Stomach (tissue), 9 donors: ENCODE data around the gene SLBP. TPM values are rescaled to one million over a fixed set of nuclear protein-coding genes. Genes with fewer than 3 reads are reported as not detected.

Experiments
- DNase-seq, 2 donors: peaks; one replicate each; pipeline versions ENCODE4 v3.0.0 to v3.0.0-alpha.2; 2013 to 2019
- H3K27ac ChIP-seq, 5 donors: fragments of 200-600 bp in 4 of 5; sonication (generic) in 4 of 5; one replicate each; pipeline ENCODE4 v1.5.1; 2013 to 2019; ENCODE audit warnings: mild to moderate bottlenecking in 1 of 5, moderate library complexity in 1 of 5
- H3K27me3 ChIP-seq, 3 donors: fragments of 200-600 bp; sonication (generic); one replicate each; pipeline ENCODE4 v1.5.1; 2017 to 2019; ENCODE audit warnings: mixed run types in 1 of 3
- H3K36me3 ChIP-seq, 4 donors: fragments of 200-600 bp; sonication (generic); 1 replicate in 3 of 4; 2 replicates in 1 of 4; pipeline ENCODE4 v1.5.1; 2016 to 2019
- H3K4me1 ChIP-seq, 4 donors: fragments of 200-600 bp; sonication (generic); one replicate each; pipeline ENCODE4 v1.5.1; 2016 to 2019
- H3K4me3 ChIP-seq, 4 donors: fragments of 200-600 bp; sonication (generic) in 3 of 4; one replicate each; pipeline ENCODE4 v1.5.1; 2016 to 2019; ENCODE audit warnings: mild to moderate bottlenecking in 1 of 4
- H3K9me3 ChIP-seq, 4 donors: fragments of 200-600 bp; sonication (generic); one replicate each; pipeline ENCODE4 v1.5.1; 2016 to 2019
- EP300 ChIP-seq: sonication (generic); formaldehyde crosslinking; IDR thresholded peaks from one replicate; pipeline ENCODE4 v1.6.1; 2017; ENCODE audit warnings: antibody characterized with exemption
- POLR2A ChIP-seq, 4 donors: fragments of 450-650 bp; IDR thresholded peaks; one replicate each; pipeline ENCODE4 v1.6.1; 2016; ENCODE audit warnings: antibody characterized with exemption in 4 of 4, control low read depth in 2 of 4, mild to moderate bottlenecking in 1 of 4, moderate library complexity in 1 of 4
- POLR2AphosphoS5 ChIP-seq, 3 donors: sonication (generic); formaldehyde crosslinking; IDR thresholded peaks; one replicate each; pipeline ENCODE4 v1.6.1; 2016; ENCODE audit warnings: antibody characterized with exemption in 3 of 3
- WGBS, 5 donors: extraction: QIAGEN DNeasy Blood & Tissue Kit in 3 of 5; methylation state at CpG; one replicate each; pipeline versions ENCODE4 v1.1.5 to v1.1.7; 2013 to 2018; 5-methylcytosine and 5-hydroxymethylcytosine counted together
- intact Hi-C: fragments of 100-400 bp; cut with DNase I; formaldehyde crosslinking; loops from one replicate; pipeline ENCODE4 v1.15.1; 2023; ENCODE audit warnings: low total_unique reads
- polyA plus RNA-seq, 3 donors: library from polyadenylated mRNA; stranded (reverse); fragments of 200-250 nt; gene quantifications; one replicate each; pipeline ENCODE4 v1.2.3, GENCODE V29; 2013
- total RNA-seq, 5 donors: library from RNA; depleted of rRNA; stranded (reverse); fragments of >200 nt; gene quantifications; one replicate each; pipeline versions ENCODE4 v1.1.0 to v1.2.3, GENCODE V29; 2014 to 2016
- TF ChIP-seq, protein P1 (sequence below), 7 experiments: fragments of 450-650 bp in 4 of 7; fragments of 200-600 bp in 3 of 7; sonication (generic) in 3 of 7; IDR thresholded peaks; one replicate each; pipeline ENCODE4 v1.5.1; 2016 to 2019; ENCODE audit warnings: antibody characterized with exemption in 7 of 7, control low read depth in 2 of 7, mild to moderate bottlenecking in 1 of 7
- donor health status: healthy with polysubstance abuse.
- donor health status: Bipolar disorder and iron deficiency.
- donor health status: healthy.

Gene SLBP
- total and polyA plus RNA-seq, 8 donors = 28.3 to 163 (median 38.1) TPM

DNA sequence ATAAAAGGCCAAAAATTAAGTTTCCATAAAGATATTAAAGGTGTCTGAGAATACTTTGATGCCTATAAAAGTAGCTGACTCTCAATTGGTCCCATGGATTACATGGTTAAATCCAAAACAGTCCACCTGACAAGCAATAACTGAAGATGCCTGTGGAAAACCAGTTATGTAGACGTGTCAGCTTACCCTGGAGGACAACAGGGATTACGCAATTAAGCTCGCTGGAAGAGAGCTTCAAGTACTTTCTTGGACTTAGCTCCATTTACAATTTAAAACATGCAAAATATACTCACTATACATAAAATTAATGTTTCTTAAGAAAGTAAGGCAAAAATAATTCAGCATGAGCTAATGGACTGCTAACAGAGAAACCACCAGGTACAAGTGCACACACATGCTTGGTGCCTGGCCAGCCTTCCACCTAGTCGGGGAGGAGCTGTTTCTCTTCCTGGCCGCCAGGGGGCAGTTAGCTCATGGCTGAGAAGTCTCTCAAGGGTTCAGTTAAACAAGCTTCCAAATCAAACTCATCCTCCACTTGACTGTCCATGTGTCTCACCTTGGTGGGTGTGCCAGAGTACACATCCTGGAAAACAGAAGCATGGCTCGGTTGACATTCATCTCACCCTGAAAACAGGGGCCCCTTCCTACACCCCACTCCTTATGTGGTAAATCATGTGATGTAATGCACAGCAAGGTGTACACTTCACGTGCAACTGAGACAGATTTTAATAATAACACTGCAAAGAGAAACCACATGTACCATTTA is 18.8 kb downstream of the SLBP start:
- DNase-seq = peak; percentile 80 to 91
- H3K4me3 ChIP-seq = no peak overlapping the region
- whole genome bisulfite sequencing, 5 donors = 38 to 47% (median 42%) methylated on average over 7 of the region's 7 CpGs
- no peaks in the 10 kb centered on the region for H3K9me3 ChIP-seq
- peaks cover 0 to 7% (median 0%) of the 10 kb centered on the region in 4 donors for H3K4me1 ChIP-seq
- H3K27me3 ChIP-seq = no peaks in the 10 kb centered on the region
- H3K36me3 ChIP-seq = peaks cover 52 to 81% (median 78%) of the 10 kb centered on the region in 4 donors
- H3K27ac ChIP-seq = no peak overlapping the region
- intact Hi-C loops = loop anchor here (5.0 kb wide), 1 partner anchor 34 kb away; no protein-coding TSS in a partner anchor
- peak in 1 of 3 donors; percentile 29 for TF ChIP-seq POLR2AphosphoS5 (IDR thresholded peaks at IDR 0.05)
- TF ChIP-seq, protein P1, sequence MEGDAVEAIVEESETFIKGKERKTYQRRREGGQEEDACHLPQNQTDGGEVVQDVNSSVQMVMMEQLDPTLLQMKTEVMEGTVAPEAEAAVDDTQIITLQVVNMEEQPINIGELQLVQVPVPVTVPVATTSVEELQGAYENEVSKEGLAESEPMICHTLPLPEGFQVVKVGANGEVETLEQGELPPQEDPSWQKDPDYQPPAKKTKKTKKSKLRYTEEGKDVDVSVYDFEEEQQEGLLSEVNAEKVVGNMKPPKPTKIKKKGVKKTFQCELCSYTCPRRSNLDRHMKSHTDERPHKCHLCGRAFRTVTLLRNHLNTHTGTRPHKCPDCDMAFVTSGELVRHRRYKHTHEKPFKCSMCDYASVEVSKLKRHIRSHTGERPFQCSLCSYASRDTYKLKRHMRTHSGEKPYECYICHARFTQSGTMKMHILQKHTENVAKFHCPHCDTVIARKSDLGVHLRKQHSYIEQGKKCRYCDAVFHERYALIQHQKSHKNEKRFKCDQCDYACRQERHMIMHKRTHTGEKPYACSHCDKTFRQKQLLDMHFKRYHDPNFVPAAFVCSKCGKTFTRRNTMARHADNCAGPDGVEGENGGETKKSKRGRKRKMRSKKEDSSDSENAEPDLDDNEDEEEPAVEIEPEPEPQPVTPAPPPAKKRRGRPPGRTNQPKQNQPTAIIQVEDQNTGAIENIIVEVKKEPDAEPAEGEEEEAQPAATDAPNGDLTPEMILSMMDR (IDR thresholded peaks at IDR 0.05) = peak in 5 of 7 experiments; percentile 90 to 94 (median 93)
- no peak for TF ChIP-seq POLR2A (IDR thresholded peaks at IDR 0.05)

DNA sequence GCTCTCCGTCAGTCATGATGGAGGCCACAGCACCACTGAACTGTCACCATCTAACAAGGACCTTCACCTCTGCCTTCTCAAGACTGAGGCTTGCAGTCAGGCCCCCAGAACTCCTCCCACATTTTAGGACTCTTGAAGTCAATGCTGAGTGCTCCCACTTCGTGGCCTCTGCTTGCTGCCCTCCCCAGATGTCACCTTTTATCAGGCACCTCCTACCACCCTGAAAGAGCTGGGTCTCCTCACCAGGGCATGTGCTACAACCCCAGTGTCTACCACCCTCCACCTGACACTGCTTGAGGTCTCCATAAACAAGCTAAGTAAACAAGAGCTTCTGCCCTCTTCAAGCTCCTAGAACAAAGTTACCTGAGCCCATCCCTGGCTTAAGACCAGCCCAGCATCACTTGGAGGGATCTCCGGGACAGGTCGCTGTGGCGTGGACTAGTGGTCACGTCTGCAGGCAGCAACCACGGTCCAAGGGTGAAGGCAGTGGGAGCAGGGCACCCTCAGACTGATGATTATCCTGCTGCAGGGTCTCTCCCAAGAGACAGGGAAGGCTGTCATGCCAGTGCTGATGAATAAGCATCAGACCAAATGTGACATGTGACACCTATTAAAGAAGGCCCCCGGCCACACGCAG is 20.3 kb downstream of the SLBP start:
- Histone ChIP-seq H3K27ac (no peak overlapping the region), H3K4me3 (no peak overlapping the region), H3K4me1 (peaks cover 0 to 7% (median 0%) of the 10 kb centered on the region in 4 donors), H3K36me3 (peaks cover 40 to 66% (median 64%) of the 10 kb centered on the region in 4 donors), H3K27me3 (no peaks in the 10 kb centered on the region), H3K9me3 (no peaks in the 10 kb centered on the region)
- WGBS, 5 donors = 75 to 93% (median 88%) methylated on average over 8 to 9 of the region's 9 CpGs
- intact Hi-C loops = loop anchor here (5.0 kb wide), 1 partner anchor 35 kb away; no protein-coding TSS in a partner anchor
- TF ChIP-seq POLR2AphosphoS5 (IDR thresholded peaks at IDR 0.05) = no peak
- DNase-seq = no peak

DNA sequence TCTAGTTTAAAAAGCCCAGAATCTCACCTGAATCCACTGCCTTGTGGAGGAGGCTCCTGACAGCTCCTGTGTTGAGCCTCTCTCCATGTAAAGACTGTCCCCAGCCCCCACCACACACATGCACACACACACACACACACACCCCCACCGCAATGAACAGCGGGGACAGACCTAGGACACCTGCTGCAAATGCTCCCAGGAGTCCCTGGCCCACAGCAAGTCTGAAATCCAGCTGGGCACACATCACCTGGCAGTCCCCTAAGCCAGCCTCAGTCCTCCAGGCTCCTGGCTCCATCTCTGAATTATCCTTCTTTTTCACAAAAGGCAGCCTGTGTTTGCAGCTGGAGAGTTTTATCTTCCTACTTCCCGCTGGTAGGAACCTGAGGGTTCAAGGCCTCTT is 21.4 kb downstream of the SLBP start:
- H3K27me3 ChIP-seq = no peaks in the 10 kb centered on the region
- TF ChIP-seq POLR2AphosphoS5 (IDR thresholded peaks at IDR 0.05) (no peak), EP300 (no peak), POLR2A (IDR thresholded peaks at IDR 0.05) (no peak)
- TF ChIP-seq, protein P1 (IDR thresholded peaks at IDR 0.05) = no peak
- peaks cover 0 to 8% (median 0%) of the 10 kb centered on the region in 4 donors for H3K4me1 ChIP-seq
- no peak overlapping the region for H3K4me3 ChIP-seq
- H3K27ac ChIP-seq = no peak overlapping the region
- 91 to 100% (median 96%) methylated on average over 3 of the region's 3 CpGs for WGBS, 5 donors
- intact Hi-C loops = loop anchor here (5.0 kb wide), 1 partner anchor 37 kb away; no protein-coding TSS in a partner anchor
- H3K36me3 ChIP-seq = peaks cover 32 to 55% (median 52%) of the 10 kb centered on the region in 4 donors
- no peaks in the 10 kb centered on the region for H3K9me3 ChIP-seq
- no peak for DNase-seq

DNA sequence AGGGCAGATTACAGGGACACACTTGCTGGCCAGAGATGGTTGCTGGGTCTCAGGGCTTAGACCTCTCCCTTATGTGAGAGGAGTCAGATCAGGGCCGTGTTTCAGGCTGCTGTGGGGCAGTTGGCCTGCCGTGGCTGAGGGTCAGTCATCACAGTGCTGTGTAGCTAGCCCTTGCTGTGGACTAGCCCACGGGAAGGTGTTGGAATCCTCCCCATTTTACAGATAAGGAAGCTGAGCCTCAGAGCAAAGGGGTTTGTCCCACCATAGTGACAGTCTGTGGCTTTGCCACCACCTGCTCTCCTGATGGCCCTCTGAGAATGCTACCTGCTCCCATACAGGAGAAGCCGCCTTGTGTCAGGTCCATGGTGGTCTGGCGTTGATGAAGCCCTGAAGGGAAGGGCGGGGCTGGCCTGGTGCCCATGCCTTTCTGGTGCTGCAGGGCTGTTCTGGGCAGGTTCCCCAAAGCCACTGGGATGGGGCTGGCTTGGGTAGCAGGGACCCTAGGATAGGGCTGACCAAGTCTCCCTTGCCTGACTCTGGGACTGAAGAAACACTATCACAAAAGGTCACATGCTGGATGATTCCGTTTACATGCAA is 25.6 kb downstream of the SLBP start:
- no peak overlapping the region for H3K27ac ChIP-seq
- WGBS, 5 donors = 38 to 55% (median 40%) methylated on average over 4 to 7 of the region's 7 CpGs

More for the DNA sequence above, 25.6 kb downstream of the SLBP start:
- Histone ChIP-seq H3K9me3 (no peaks in the 10 kb centered on the region), H3K36me3 (peaks cover 0 to 16% (median 15%) of the 10 kb centered on the region in 4 donors), H3K4me3 (no peak overlapping the region), H3K4me1 (peaks cover 8 to 28% (median 19%) of the 10 kb centered on the region in 4 donors), H3K27me3 (no peaks in the 10 kb centered on the region)
- DNase-seq = no peak
- intact Hi-C loops = no loop called here
- TF ChIP-seq, protein P1 (IDR thresholded peaks at IDR 0.05) = no peak
- TF ChIP-seq POLR2A (IDR thresholded peaks at IDR 0.05) = no peak
- no peak for TF ChIP-seq POLR2AphosphoS5 (IDR thresholded peaks at IDR 0.05)
- no peak for TF ChIP-seq EP300
